GM18951 (cell line): ENCODE measurements around the gene MACROH2A1.

Experiments
- POLR2A ChIP-seq: IDR thresholded peaks from 4 replicates; pipeline ENCODE4 v1.6.1; 2011; ENCODE audit warnings: mild to moderate bottlenecking; ENCODE audit not compliant: insufficient read length, insufficient read depth; ENCODE audit errors: extremely low read depth
- in situ Hi-C: fragments of 300-500 bp; cut with MboI; formaldehyde crosslinking; loops from one replicate; pipeline ENCODE4 v1.12.0; 2022; ENCODE audit warnings: low sequenced_read_pairs, mixed read lengths, inconsistent platforms; ENCODE audit not compliant: unreplicated experiment

Gene MACROH2A1

GRCh38 chr5:135322271-135322670 lies 76.8 kb downstream of the MACROH2A1 start:
- TF ChIP-seq POLR2A, result no peak
- in situ Hi-C loops, result no loop called here

DNA sequence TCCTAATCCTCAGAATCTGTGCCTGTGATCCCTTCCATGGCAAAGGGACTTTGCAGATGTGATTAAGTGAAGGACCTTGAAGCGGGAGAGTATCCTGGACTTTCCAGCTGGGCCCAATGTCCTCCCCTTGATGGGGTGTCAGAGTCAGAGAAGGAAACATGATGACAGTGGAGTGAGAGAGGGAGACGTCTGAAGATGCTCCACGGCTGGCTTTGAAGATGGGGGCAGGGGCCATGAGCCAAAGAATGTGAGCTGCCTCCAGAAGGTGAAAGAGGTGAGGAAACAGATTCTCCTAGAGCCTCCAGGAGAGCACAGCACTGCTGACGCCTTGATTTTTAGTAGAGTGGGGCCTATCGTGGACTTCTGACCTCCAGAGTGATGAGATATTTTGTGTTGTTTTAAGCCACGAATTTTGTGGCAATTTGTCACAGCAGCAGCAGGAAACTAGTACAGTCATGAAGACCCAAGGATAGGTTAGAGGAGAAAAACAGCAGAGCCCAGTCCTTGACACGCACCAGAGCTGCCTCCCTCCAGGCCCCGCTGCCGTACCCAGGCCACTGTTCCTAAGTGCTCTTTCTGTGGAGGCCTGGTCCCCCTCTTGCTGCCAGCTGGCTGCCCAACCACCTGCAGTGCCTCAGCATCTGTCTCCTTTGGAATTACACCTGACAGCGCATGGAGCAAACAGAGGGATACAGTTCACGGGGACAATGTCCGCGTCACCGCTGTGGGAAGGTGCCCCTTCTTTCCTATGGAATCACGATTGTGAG lies 78.1 kb downstream of the MACROH2A1 start:
- no peak for TF ChIP-seq POLR2A
- in situ Hi-C loops, result no loop called here

- in situ Hi-C loops, result no loop called here
- TF ChIP-seq POLR2A, result no peak
Observed at GRCh38 chr5:135319928-135320606, 79.0 kb downstream of the MACROH2A1 start.

DNA sequence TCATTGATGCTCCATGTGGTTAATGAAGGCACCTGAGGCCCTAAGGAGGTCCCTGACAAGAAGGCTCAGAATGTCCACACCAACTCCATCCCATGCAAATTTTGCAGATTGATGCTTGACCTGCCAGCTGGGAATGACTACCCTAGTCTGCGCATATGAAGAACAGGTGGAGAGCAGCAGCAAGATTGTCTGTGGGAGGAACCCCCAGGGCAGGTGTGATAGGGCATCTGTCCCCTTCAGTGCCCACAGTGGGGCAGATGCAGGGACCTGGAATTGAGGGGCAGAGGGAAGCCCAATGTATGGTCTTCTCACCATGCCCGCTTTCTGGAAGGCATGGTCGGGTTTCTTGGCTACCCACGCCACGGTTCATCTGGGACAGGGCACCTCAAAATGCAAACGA lies 79.6 kb downstream of the MACROH2A1 start:
- TF ChIP-seq POLR2A, result no peak
- in situ Hi-C loops, result no loop called here

GRCh38 chr5:135318924-135319323 lies 80.1 kb downstream of the MACROH2A1 start:
- in situ Hi-C loops, result no loop called here
- no peak for TF ChIP-seq POLR2A

- in situ Hi-C loops, result no loop called here
- TF ChIP-seq POLR2A, result no peak
Observed at GRCh38 chr5:135318037-135318436, 81.0 kb downstream of the MACROH2A1 start.

- TF ChIP-seq POLR2A, result no peak
- in situ Hi-C loops, result no loop called here
Observed at GRCh38 chr5:135317286-135317685, 81.7 kb downstream of the MACROH2A1 start.

GRCh38 chr5:135315386-135315785 lies 83.6 kb downstream of the MACROH2A1 start:
- TF ChIP-seq POLR2A, result no peak
- in situ Hi-C loops, result no loop called here

- no peak for TF ChIP-seq POLR2A
- in situ Hi-C loops, result no loop called here
Observed at GRCh38 chr5:135313946-135314345, 85.1 kb downstream of the MACROH2A1 start.

DNA sequence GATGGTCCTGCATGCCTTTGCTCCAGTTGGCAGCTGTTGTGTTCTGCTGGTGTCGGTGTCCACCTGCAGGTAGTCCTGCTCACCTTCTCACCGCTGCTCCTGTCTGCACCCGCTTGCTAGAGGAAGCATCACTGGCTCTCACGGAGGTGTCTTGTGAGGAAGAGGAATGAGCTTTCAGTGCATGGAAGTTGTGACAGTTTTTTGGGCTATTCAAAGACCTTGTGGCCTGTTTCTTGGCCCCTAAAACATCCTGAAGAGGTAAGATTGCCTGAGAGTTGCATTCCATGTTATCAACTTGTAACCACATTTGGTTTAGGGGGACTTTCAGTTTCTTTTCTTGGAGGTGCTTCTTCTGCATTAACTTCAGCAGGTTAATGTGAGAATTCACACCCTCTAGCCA lies 85.6 kb downstream of the MACROH2A1 start:
- TF ChIP-seq POLR2A, result no peak
- in situ Hi-C loops, result no loop called here

- no peak for TF ChIP-seq POLR2A
- in situ Hi-C loops, result no loop called here
Observed at GRCh38 chr5:135312255-135312935, 86.6 kb downstream of the MACROH2A1 start.

GRCh38 chr5:135310328-135310989 lies 88.6 kb downstream of the MACROH2A1 start:
- TF ChIP-seq POLR2A, result no peak
- in situ Hi-C loops, result no loop called here
